Activated CD4-positive, alpha-beta T cell treated with anti-CD3 and anti-CD28 coated beads, Interleukin-2, Interleukin-6, amounts not matched to agents 100 ng/mL and 50 ng/mL, durations not matched to agents 16 hours and 8 hours (primary cell): ENCODE measurements around the gene C1QTNF5.

ENCODE experiments used
- DNase-seq: peaks from one replicate; pipeline ENCODE4 v3.0.0-alpha.2; 2020

The C1QTNF5 gene

DNA sequence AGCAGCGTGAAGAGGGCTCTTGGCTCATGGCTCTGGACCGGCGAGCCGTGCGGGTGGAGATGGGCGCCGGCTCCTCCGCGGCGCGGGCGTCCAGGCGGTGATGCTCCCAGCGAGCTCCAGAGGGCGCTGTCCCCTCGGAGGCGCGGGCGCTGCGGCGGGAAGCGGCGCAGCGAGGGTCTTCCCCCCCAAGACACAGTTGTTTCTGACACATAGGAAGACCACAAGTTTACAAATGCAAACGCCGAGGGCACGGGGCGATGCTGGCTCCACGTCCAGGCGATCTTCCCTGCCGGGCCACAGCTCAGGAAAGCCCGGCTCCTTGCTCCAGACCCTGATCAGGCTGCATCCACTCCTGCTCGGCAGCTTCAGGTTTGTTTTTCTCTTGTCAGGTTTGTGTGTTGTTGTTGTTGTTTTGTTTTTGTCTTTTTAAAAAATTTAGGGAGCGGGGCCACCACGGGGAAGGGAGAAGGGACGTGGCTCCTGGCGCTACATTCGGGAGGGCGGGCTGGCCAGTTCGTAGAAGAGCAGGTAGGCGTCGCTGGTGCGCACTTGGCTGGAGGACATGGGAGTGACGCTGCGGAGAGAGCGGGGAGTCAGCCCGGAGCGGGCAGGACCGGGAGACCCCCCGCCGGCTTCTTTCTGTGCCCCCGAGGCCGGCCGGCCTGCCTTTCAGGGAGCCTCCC is 15.8 kb upstream of the C1QTNF5 start:
- DNase-seq, result peak; percentile 79

DNA sequence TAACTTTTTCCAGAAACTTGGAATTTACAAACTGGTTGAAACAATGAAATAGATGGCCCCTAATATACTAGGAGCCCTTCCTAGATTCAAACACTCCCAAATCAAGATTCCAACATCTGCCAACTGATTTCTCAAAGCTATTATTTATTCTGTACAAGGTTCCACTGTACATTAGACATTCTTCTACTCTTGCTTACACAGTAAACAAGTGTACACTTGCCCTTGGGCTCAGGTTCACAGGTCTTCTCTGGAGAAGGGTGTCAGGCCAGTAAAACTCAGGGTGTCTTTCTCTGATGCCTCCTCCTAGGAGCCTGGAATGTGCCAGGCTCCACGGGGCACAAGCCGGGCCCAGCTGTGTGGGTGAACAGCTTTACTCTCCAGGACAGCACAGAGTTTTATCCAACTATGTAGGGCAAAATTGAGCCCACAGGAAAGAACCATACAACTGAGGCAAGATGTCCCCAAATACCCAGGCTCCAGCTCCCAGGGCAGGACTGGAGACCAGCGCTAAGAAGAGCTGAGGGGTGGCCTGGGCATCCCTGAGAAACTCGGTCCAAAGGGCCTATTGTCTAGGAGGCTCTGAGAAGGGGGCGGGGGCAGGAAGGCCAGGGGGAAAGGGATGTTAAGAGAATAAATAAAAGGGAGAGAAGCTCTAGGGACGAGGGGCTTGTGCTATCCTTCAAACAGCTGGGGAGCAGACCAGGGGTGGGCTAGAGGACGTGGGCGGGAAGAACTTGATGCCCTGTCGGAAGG is 14.6 kb upstream of the C1QTNF5 start:
- no peak for DNase-seq

DNA sequence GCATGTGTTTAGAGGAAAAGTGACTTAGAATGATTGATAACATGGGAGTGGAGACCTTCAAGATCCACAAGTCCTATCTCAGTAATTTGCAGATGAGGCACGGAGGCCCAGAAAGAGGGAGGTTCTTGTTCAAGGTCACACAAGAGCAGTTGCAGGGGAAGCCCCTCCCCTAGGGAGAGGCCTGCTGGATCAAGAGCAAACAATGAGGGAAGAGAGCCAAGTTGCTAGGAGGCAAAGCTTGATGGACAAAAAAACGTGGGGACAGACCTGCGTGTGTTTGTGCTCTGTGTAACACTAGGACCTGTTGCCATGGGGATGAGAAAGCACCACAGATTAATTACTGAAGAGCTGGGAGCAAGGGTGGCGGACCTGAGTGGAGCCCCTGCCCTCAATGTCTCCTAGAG is 12.2 kb upstream of the C1QTNF5 start:
- no peak for DNase-seq

DNA sequence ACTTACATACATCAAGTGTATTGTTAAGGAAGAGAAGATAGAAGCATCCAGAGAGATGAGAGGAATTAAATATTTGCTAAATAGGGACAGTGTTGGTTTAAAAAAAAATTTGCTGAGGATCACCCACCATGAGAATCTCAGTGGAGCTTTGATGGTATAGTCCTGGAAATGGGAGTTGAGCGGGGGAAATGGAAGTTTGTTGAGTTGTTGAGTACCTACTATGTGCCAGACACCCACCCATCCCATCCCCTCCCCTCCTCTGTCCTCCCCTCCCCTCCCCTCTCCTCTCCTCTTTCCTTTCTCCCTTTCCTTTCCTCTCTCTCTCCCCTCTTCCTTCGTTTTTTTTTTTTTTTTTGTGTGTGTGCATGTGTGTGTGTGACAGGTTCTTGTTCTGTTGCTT is 10.5 kb upstream of the C1QTNF5 start:
- no peak for DNase-seq

DNA sequence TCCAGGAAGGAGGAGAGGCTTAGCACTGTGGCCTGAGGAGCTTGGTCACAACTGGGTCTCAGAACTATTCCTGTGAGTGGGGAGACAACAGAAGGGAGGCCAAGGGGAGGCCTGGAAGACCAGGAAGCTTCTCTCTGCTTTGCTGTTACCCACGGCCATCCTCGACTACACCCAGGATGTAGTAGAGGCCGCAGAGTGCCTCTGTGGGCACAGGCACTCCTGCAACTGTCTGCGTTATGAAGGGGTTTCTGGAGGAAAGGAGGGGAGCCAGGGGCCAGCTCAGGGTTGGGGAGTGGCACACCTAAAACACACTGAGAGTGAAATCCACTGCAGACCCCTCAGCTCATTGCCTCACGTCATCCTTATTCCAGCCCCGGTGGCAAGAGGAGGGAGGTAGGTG is 9.6 kb upstream of the C1QTNF5 start:
- no peak for DNase-seq

DNA sequence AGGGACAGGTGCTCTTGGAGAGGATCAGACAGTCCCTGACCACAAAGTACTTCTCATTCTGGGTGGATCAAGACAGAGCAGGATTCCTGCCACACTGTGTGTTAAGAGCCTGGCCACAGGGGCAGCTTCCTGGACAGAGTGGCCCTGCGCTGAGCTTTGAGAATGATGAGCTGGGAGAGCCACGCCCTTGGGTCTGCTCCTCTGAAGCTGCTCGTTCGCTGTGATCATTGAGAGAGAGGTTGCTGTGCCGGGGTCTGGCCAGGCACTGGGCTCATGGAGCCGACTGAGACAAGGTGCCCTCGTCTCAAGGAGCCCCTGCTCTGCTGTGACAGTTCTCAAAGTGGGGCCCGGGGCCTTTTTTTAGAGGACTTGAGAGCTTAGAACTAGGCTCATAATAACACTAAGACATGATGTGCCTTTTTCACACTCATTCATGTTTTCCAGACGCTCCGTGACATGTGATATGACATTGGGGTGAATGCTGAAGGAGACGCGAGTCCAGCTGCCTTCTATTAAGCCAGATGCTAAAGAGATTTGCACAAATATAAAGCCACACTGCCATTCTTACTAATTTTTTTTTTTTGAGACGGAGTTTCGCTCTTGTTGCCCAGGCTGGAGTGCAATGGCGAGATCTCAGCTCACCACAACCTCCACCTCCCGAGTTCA is 7.4 kb upstream of the C1QTNF5 start:
- no peak for DNase-seq

DNA sequence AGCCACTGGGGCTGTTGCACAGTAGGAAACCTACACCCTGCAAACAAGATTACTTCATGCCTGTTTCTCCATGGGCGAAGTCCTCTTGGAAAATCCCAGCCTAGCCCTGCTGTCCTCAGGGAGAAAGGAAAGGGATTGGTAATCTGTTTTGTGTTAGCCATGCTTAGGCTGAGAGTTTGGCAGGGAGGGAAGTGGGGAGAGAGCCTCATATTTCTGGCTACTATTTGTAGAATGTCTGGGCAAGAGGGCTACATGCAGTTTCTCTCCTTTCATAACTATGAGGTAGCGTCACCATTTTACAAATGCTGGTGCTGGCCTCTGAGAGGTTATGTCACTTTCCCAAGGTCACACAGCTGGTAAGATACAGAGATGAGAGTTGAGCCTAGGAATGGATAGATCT is 6.6 kb upstream of the C1QTNF5 start:
- DNase-seq, result no peak

DNA sequence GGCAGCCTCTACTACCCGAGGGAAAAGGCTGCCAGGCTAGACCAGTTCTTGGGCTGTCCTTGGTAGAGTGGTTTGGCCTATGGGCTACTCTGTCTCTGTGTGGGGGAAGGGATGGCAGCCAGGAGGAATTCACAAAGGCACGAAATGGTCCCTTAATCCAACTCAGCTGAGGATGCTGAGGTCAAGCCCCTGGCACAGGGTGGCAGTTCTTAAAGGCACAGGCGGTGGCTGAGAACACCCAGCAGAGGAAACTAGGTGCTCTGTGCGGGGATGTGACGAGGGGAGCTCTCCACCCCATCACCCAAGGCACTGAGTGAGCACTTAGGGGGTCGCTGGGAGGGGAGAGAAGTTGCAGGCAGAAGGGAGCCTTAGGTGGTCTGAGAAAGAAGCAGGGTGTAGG is 5.9 kb upstream of the C1QTNF5 start, which contains the start of gene MFRP:
Gene MFRP (minus strand): TSS at position 101 of the 400 bp plus-strand sequence. CDS start 192 bp downstream, outside the sequence.
- DNase-seq, result no peak

DNA sequence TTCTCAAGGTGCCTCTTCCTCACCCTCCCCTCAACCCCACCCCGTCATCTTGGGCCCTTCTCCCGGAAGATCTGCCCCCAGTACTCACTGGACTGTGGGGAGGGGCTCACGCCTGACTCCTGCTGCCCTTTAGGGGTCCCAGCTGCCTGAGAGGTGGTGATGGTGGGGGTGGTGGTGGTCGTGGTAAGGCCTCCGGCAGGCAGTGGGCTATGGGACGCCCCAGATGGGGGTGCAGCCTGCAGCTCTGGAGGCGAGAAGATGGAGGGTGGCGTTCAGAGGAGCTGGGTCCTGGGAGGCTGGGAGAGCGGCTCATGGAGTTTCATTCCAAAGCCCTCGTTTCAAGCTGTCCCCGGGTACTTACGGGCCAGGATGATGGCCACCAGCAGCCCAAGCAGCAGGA is 5.0 kb upstream of the C1QTNF5 start:
- no peak for DNase-seq

DNA sequence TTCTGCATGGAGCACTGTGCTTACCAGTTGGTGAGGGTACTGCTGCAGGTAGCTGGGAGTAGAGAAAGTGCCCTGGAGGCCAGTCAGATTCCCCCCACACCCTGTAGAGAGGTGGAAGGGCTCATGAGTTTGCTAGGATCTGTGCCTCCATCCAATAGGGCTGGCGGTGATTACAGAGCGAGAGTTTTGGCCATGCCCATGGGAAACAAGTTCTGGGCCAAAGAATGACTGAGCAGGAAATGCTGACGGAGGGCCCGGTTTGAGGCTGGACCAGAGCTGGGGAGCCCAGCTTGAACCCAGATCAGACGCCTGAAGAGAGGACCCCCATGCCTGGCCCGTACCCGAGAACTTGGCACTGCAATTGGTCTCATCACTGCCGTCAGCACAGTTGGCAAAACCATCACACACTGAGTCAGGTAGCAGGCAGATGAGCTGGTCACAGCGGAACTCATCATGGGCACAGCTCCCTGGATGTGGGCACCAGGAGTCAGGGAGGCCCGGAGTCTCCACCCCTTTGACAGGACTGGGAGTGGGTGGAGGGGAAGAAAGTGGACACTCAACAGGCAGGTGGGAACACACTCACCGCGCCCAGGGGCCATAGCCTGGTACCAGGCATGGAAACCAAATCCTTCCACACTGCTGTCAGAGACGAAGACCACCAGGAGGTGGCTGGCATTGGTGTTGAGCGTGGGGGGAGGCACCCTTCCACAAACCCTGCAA is 3.8 kb upstream of the C1QTNF5 start:
- DNase-seq, result no peak

DNA sequence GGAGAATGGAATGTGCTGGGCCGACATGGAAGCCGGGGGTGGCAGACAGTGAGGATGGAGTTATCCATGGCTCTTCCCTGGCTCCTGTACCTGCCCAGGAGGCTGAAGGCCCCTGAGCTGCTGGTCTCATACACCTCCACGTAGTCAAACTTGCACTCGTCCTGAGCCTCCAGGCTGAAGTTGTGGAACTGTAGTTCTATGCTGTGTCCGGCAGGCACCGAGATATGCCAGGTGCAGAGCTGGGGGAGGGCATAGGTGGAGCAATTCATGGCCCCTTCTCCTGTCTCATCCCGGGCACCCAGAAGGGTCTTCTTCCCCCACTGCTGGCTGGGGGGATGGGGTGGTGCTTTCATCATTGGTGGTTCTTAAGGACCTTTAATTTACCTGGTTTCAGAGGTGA is 3.0 kb upstream of the C1QTNF5 start:
- no peak for DNase-seq

DNA sequence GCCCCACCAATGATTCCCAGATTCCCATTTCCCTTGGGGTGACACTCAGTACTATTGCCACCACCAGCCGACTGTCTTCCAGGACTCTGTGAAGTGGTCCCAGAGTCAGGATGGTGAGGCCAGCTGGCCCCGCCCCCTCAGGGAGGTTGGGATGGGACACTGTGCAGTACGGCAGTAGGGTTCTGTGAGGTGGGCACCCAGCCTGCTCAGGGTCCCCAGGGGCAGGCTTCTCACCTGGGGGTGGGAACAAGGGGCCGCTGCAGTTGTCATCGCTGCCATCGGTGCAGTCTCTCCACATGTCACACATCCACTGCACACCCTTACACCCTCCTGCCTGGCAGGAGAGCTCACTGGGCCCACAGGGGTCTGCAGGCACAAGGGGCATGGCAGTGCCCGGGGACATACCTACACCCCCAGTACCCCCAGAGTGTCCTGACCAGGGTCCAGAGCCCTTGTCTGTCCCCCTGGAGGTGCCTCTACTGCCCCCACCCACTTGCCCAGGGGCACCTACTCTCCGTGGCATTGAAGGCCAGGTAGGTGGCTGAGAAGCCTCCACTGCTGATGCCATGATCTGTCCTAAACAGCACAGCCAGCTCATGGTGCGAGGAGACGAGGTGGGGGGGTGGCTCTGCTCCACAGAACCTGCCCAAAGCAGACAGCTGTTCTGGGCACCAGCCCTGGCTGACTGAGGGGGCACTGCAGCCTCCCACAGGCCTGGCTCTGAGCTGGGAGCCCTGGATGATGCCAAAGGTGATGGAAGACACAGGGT is 1.9 kb upstream of the C1QTNF5 start:
- DNase-seq, result no peak

DNA sequence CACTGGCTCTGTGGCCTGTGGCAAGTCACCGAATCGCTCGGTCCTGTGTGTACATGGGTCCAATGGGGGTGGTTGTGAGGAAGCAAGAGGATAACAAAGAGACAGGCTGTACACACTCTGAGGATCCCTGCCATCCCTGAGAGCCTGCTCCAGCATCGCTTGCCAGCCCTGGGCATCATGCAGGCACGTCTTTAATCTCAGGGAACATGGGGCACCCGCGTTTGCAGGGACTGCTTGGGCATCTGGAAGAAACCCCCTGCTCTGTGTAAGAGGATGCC is 1.3 kb upstream of the C1QTNF5 start:
- DNase-seq, result no peak

DNA sequence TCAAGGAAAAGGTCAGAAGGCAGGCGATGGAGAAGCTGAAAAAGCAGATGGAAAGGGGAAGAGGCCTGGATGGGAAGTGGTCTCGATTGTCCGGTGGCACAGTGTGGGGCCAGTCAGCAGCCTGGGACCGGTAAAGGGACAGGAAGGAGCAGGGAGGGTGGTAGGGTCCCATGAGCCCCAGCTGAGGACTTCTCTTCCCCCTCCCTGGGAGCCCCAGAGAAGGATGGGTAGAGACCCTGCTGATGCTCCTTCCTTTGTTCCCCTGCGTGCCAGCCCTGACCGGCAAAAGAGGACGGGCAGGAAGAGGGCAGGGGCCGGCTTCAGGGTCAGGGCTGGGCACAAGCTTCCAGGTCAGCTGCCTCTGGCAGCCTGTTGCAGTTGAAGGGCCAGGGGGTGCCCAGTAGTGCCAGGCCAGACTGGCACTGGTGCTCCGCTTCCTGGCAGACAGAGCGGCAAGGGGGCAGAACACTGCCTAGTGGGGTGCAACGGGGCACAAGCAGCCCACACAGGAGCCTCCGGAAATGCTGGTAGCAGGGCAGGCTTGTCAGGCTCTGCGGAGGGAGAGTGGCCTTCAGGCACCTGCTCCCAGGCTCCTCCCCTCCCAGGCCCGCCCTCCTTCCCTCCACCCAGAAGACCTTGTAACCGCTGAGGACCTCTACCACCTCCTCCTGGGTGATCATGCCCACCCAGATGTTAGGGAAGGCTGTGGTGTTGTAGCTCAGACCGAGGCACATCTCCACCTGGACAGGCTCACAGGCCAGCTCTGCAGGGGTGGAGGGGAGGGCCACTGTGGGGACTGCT is 739 bp upstream of the C1QTNF5 start:
- DNase-seq, result no peak

DNA sequence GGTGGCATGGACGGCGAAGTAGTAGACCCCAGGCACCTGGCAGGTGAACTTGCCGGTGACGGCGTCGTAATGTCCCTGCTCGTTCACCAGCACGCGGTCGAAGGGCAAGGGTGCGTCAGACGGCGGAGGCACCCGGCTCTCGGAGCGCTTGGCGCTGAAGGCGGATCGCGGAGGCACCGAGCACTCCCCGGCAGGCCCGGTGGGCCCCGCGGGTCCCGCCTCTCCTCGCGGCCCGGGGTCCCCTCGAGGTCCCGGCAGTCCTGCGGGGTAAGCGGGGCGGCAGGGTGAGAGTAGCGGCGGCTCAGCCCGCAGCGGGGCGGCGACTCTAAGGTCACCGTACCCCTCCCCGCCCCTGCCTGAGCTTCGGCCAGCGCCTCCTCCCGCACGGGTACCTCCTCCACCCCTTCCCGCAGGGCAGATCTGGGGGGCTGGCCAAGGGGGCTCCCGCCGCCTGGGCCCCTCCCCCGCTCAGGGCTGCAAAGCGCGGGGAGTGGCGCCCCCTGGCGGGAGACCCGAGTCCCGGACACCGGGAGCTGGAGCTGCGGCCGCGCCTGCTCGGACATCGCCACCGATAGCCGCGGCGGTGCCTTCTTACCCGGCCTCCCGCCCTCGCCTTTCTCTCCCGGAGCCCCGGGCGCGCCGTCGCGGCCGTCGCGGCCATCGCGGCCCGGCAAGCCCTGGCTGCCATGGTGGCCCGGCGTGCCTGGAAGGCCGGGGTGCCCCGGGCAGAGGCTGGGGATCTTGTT is 921 bp downstream of the C1QTNF5 start:
- peak; percentile 56 for DNase-seq

DNA sequence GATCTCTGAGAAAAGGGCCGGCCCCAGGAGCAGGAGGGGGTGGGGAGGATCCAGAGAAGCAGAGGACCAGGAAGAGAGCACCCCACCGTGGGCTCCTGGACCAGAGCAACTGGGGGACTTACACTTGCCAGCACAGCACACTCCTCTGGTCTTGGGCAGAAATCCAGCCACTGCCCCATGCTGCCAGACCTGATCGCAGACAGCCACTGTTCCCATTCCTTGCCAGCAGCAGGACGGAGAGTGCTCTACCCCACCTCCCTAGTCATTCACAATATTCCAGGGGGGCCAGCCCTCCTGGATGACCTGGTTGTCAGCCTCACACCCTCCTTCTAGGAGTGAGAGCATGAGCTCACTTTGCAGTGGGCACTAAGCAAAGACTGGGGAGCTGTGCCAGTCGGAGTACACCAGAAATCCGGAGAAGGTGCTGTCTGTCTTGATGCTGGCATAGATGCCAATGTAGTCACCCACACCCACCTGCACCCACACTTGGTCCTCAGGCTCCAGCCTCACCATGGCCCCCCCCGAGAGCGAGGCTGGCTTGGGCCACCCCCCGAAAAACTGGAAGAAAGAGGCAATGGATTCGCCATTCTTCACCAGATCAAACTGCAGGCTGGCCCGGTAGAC is 1.6 kb downstream of the C1QTNF5 start:
- no peak for DNase-seq

DNA sequence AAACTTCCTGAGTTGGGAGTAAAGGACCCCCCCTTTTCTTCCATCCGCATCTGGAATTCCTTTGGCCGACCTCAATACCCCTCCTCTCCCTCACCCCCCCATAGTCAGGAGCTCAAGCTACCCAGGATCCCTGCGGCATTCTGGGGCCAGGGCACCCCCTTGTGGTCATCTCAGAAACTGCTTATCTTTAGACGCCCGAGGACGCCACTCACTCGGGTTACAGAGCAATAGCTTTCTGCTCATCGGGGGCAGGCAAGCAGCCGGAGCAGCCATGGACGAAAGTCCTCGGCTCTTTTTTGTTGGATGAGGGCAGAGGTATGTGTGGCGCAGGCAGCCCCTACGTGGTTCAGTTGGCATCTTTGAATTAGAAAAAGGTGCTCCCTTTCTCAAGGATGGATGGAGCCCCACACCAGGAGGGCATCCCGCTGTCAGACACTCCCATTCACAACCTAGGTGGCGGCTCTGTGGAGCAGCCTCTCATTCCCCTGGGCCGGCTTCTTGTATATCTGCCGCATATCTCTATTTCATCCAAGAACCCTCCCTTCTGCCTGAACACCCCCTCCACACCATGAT is 2.3 kb downstream of the C1QTNF5 start:
- peak; percentile 82 for DNase-seq

DNA sequence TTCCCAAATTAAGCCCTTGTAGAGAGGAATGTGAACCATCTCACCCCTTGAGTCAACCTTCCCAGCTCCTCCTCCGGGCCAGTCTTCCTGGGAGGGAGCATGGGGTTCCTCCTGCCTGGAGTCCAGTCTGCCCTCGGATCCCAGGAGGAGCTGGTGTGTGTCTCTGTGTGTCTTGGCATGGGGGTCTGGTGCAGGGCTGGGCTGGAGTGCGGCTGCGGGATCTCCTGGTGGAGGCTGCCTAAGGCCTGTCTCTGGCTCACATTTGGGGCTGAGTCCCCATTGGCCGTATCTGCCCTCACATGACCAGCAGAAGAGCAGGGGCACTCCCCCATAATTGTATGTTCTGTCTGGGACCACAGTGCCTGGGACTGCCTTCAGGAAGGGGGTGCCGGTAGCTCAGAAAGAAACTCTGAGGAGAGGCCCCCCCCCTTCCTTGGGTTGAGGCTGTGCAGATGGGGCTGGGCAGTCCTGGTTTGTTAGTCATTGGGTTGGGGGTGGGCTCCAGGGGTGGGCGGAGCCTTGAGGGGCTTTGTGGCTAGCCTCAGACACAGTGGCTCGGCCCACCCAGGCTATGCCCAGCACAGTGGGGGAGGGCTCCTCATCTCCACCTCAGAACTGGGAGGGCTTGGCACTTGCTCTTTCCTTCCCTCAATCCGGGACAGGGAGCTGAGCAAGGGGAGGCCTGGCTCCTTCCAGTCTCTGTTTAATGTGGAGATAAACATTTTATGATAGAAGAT is 2.9 kb downstream of the C1QTNF5 start:
- no peak for DNase-seq

DNA sequence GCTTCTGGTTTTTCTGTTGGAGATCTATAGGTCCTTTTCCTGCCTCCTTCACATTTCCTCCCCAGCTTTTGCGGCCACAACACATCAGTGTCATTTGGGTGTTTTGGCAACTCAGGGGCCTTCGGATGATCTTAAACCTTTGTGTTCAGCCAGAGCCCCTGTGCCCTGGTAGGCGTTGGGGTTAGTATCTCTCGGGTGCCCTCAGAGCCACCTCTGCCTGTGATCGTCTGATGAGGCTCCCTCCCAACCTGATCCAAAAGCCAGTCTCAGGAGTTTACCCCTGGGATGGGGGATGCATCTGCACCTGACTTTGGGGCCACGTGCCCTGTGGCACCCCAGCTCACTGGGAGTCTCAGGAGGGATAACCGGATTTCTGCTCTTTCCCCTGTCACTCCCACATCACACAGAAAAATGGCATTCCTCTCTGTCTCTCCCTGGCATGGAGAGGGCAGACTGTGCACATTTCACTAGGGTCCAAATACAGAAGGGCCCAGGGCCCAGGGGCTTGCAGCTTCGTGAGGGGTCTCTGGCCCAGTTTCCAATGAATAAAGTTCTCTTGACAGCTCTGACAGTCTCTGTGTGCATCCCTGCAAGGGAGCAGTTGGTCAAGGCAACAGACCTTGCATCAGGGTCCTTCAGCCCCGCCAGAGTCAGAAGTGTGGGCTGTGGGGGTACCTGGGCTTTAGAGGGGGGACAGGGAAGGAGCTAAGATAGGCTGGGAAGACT is 3.8 kb downstream of the C1QTNF5 start:
- no peak for DNase-seq
